ENCODE data around the gene CNPY4. TPM values are rescaled to one million over a fixed set of nuclear protein-coding genes. Genes with fewer than 3 reads are reported as not detected.

CNPY4 gene, protein sequence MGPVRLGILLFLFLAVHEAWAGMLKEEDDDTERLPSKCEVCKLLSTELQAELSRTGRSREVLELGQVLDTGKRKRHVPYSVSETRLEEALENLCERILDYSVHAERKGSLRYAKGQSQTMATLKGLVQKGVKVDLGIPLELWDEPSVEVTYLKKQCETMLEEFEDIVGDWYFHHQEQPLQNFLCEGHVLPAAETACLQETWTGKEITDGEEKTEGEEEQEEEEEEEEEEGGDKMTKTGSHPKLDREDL
- polyA plus RNA-seq (2013, experiment 1 of 2; ENCODE audit: insufficient read length), result 23.1 TPM
- polyA plus RNA-seq (2013, experiment 2 of 2; ENCODE audit: insufficient read length), result 21.7 TPM

GRCh38 chr7:100119072-100119969 lies at the start of gene CNPY4, which contains the start of gene TAF6:
CNPY4 (plus strand) TSS chr7:100119634; CDS start chr7:100119745, 111 bp downstream.
TAF6 (minus strand) TSS chr7:100119358; CDS start chr7:100114209, 5,149 bp downstream.
- peak; percentile 94 for DNase-seq

GRCh38 chr7:100069991-100070390 lies 49.4 kb upstream of the CNPY4 start:
- no peak for DNase-seq

DNA sequence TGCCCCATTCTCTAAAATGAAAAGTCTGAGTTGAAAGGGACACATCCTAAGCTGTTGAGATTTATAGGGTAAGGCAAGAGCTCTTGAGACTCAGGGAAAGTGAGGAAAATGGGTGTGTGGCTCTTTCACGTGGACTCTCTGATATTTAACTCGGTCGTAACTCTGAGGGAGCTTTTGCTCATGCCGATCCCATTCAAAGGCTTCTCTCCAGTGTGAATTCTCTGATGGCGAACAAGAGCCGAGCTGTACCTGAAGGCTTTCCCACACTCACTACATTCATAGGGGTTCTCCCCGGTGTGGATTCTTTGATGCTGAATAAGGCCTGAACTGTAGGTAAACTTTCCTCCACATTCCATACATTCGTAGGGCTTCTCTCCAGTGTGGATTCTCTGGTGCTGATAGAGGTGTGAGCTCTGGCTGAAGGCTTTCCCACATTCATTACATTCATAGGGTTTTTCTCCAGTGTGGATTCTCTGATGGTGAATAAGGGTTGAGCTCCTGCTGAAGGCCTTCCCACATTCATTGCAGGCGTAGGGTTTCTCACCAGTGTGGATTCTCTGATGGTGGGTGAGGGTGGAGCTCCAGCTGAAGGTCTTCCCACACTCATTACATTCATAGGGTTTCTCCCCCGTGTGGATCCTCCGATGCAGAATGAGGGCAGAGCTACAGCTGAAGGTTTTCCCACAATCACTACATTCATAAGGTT lies 48.3 kb upstream of the CNPY4 start:
- DNase-seq, result no peak

- DNase-seq, result no peak
Observed at GRCh38 chr7:100072462-100072861, 47.0 kb upstream of the CNPY4 start.

- DNase-seq, result no peak
Observed at GRCh38 chr7:100074841-100075240, 44.6 kb upstream of the CNPY4 start.

- no peak for DNase-seq
Observed at GRCh38 chr7:100075418-100075817, 44.0 kb upstream of the CNPY4 start.

GRCh38 chr7:100077205-100077604 lies 42.2 kb upstream of the CNPY4 start:
- no peak for DNase-seq

DNA sequence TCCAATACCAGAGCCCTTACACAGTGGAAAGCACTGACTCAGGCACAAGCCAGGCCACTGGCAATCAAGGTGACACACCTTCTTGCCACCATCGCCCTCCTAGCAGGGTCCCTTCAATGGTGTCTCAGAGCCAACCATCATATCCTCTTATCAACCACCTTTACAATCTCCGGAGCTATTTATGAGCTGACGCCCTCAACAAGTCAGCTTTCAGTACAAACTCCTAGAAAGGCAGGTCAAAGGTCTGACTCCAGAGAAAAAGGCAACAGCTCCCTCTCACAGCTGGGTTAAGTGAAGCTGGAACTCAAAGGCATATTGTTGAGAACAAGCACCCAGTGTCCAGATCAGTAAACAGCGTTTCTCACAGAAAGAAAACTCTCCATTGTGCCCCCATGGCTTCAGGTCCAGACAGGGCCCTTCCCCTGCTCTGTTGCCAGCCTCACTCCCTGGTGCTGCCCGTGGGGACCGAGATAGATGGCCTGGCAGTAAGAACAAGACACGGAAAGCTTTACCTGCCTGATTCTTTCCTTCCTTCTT lies 40.3 kb upstream of the CNPY4 start:
- no peak for DNase-seq

- no peak for DNase-seq
Observed at GRCh38 chr7:100080907-100081534, 38.4 kb upstream of the CNPY4 start.

DNA sequence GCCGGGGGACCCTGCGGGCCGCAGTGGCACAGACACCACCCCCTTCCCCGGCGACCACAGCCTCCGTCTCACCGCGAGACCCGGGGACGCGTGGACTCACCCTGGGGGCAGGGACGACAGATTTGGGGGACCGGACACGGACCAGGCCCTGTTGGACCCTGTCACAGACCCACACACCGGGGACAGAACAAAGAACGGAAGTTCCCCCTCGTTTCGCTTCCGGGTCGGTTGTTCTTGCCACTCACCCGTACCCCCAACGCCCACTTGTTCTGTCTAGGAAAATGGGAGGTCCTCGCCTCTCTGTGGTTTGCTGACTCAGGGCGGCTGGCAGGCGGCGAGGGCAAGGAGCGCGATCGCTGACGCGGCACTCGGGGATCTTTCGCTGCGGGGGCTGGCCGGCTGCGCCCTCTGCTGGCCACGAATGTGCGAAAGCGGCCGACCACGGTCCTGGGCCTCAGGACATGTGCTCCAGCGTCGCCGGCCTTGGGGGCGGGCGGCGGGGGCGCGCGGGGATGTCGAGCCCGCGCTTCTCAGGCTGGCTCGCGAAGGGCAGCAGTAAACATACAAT lies 37.8 kb upstream of the CNPY4 start, which contains the start of gene ZNF3:
ZNF3 (minus strand) TSS at position 189 of the 568 bp plus-strand sequence. CDS start 4,366 bp downstream, outside the sequence.
- peak; percentile 99 for DNase-seq

GRCh38 chr7:100082978-100083377 lies 36.5 kb upstream of the CNPY4 start:
- DNase-seq, result no peak

DNA sequence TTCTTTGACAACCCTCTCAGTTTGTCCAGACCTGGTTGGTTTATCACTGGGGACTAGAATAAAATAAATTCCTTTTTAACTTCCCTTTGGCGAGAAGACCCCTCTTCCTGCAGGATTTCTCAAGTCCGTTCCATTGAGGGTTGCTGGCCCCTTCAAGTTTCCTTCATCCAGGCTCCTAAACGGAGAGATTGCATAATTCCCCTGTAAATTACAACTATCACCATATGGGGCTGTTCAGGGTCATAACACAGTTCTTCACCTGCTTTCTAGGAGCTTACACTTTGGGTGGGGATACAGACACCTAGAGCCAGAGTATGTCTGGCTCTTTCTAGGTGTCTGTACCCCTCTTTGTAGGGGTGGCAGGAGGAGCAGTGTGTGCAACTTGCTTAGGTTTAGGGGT lies 33.9 kb upstream of the CNPY4 start:
- DNase-seq, result no peak

DNA sequence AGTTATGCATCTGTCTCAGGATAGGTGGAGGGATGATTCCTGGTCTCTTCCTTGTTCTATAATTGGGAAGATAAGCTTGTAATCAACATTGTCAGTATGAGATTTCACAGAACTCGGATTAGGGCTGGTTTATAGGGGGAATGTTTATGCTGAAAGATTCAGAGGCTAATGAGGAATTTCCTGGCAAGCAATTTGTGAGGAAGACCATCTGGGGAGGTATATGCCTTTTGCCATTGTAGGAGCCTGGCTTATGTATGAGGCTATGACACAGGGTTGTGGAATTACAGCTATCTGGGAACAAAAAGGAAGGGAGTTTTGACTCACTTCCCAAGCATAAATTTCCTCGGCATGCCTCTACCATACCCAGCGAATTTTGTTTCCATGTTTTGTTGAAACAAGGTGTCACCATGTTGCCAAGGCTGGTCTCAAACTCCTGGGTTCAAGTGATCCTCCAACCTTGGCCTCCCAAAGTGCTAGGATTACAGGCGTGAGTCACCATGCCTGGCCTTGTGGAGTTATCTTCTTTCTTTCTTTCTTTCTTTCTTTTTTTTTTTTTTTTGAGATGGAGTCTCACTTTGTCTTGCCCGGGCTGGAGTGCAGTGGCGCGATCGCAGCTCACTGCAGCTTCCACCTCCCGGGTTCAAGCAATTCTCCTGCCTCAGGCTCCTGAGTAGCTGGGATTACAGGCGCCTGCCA lies 32.2 kb upstream of the CNPY4 start:
- DNase-seq, result peak; percentile 97

DNA sequence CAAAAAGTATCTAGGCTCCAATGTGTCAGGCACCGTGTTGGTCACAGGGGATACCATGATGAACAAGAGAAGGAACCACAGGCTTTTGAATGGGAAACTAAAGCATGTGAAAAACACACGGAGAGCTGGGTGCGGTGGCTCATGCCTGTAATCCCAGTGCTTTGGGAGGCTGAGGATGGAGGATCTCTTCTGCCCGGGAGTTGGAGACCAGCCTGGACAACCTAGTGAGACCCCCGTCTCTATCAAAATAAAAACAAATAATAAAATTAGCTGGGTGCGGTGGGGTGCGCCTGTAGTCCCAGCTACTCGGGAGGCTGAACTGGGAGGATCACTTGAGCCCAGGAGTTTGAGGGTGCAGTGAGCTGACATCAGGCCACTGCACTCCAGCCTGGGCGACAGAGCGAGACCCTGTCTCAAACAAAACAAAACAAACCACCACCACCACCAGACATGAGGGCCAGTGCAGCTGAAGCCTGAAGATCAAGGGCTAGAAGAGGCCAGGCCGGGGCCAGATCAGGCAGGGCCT lies 31.3 kb upstream of the CNPY4 start:
- DNase-seq, result no peak

- DNase-seq, result peak; percentile 85
Observed at GRCh38 chr7:100088621-100089457, 30.6 kb upstream of the CNPY4 start, which contains the start of gene COPS6. COPS6 (plus strand) TSS chr7:100088969; CDS start chr7:100088991, 22 bp downstream.

DNA sequence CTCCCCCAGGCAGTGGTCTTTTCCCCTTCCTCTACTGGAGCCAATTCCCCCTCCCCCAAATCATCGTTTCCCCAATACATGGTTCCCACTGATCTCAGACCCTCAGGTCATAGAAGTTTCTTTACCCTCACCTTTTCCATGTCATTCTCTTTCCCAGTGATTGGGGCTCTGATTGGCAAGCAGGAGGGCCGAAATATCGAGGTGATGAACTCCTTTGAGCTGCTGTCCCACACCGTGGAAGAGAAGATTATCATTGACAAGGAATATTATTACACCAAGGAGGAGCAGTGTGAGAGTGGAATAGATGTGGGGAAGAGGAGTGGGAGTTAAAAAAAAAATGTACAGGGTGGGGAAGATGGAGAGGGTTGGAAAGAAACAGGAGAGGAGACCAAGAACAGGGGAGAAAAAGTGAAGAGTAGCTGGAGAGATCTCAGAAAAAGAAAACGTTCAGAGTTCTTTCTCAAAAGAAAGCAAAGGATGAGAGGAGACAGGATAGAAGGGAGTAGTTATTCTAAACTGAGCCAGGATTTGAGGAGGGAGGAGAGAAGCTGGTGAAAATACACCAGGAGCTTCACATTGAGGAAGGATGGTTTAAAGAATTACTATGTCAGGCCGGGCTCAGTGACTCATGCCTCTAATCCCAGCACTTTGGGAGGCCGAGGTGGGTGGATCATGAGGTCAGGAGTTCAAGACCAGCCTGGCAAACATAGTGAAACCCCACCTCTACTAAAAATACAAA lies 29.8 kb upstream of the CNPY4 start:
- DNase-seq, result no peak

- DNase-seq, result no peak
Observed at GRCh38 chr7:100090527-100091410, 28.7 kb upstream of the CNPY4 start.

Data from fibroblast of skin of scalp (primary cell).